GM12892 (cell line): ENCODE results near the gene KRT15.

Source experiments
- DNase-seq: peaks from one replicate; pipeline ENCODE4 v3.0.0; 2011; ENCODE audit not compliant: insufficient read length
- FAIRE-seq: peaks from 2 replicates; lab custom pipeline; 2011; peaks lifted over from hg19 to GRCh38; lab: Jason Lieb, UNC
- POLR2A ChIP-seq: IDR thresholded peaks from 2 replicates; pipeline ENCODE4 v1.6.1; 2011; ENCODE audit warnings: low read depth, low read length, control low read depth
- POLR2AphosphoS5 ChIP-seq: IDR thresholded peaks from 2 replicates; pipeline ENCODE4 v1.6.1; 2011; ENCODE audit warnings: low read depth, low read length, control low read depth
- TAF1 ChIP-seq: IDR thresholded peaks from 2 replicates; pipeline ENCODE4 v1.6.1; 2011; ENCODE audit warnings: low read depth, mild to moderate bottlenecking, control low read depth, low read length, borderline replicate concordance

KRT15 gene

GRCh38 chr17:41531993-41532392, 13.3 kb upstream of the KRT15 start:
- FAIRE-seq = no peak
- no peak for DNase-seq
- TF ChIP-seq TAF1 = no peak
- TF ChIP-seq POLR2AphosphoS5 = no peak

GRCh38 chr17:41530062-41531048, 11.7 kb upstream of the KRT15 start:
- DNase-seq (no peak), FAIRE-seq (no peak)
- TF ChIP-seq POLR2A = no peak

- TF ChIP-seq POLR2A = no peak
- TF ChIP-seq POLR2AphosphoS5 = no peak
- TF ChIP-seq TAF1 = no peak
- DNase-seq (no peak), FAIRE-seq (no peak)
Observed at GRCh38 chr17:41529491-41529915, 10.8 kb upstream of the KRT15 start.

GRCh38 chr17:41528959-41529353, 10.3 kb upstream of the KRT15 start:
- TF ChIP-seq POLR2A (no peak), POLR2AphosphoS5 (no peak), TAF1 (no peak)
- FAIRE-seq = no peak
- no peak for DNase-seq

GRCh38 chr17:41527063-41528023, 8.7 kb upstream of the KRT15 start:
- DNase-seq = no peak
- FAIRE-seq = no peak
- TF ChIP-seq POLR2A = no peak
- no peak for TF ChIP-seq POLR2AphosphoS5
- no peak for TF ChIP-seq TAF1

GRCh38 chr17:41524261-41524660, 5.6 kb upstream of the KRT15 start:
- FAIRE-seq (no peak), DNase-seq (no peak)
- TF ChIP-seq TAF1 (no peak), POLR2AphosphoS5 (no peak), POLR2A (no peak)

GRCh38 chr17:41523787-41524186, 5.1 kb upstream of the KRT15 start:
- TF ChIP-seq POLR2A (no peak), POLR2AphosphoS5 (no peak), TAF1 (no peak)
- FAIRE-seq (no peak), DNase-seq (no peak)

GRCh38 chr17:41523225-41523593, 4.5 kb upstream of the KRT15 start:
- no peak for TF ChIP-seq TAF1
- no peak for TF ChIP-seq POLR2AphosphoS5
- TF ChIP-seq POLR2A = no peak
- DNase-seq (no peak), FAIRE-seq (no peak)

- no peak for DNase-seq
- FAIRE-seq = no peak
- TF ChIP-seq POLR2A = no peak
- no peak for TF ChIP-seq TAF1
- no peak for TF ChIP-seq POLR2AphosphoS5
Observed at GRCh38 chr17:41522301-41523224, 3.9 kb upstream of the KRT15 start.

GRCh38 chr17:41521574-41522261, 3.0 kb upstream of the KRT15 start:
- DNase-seq (no peak), FAIRE-seq (no peak)
- TF ChIP-seq POLR2AphosphoS5 (no peak), POLR2A (no peak), TAF1 (no peak)

GRCh38 chr17:41520821-41521521, 2.3 kb upstream of the KRT15 start:
- no peak for TF ChIP-seq POLR2A
- no peak for TF ChIP-seq POLR2AphosphoS5
- no peak for TF ChIP-seq TAF1
- FAIRE-seq = no peak
- no peak for DNase-seq
